ENCODE measurements around the gene ZFAND2A. TPM values are rescaled to one million over a fixed set of nuclear protein-coding genes. Genes with fewer than 3 reads are reported as not detected.
A peak's percentile ranks its signal among the peaks of the same experiment; 100 is the strongest.

ZFAND2A gene
- total RNA-seq, 1 experiment from 2014 or later: 28.4 TPM

DNA sequence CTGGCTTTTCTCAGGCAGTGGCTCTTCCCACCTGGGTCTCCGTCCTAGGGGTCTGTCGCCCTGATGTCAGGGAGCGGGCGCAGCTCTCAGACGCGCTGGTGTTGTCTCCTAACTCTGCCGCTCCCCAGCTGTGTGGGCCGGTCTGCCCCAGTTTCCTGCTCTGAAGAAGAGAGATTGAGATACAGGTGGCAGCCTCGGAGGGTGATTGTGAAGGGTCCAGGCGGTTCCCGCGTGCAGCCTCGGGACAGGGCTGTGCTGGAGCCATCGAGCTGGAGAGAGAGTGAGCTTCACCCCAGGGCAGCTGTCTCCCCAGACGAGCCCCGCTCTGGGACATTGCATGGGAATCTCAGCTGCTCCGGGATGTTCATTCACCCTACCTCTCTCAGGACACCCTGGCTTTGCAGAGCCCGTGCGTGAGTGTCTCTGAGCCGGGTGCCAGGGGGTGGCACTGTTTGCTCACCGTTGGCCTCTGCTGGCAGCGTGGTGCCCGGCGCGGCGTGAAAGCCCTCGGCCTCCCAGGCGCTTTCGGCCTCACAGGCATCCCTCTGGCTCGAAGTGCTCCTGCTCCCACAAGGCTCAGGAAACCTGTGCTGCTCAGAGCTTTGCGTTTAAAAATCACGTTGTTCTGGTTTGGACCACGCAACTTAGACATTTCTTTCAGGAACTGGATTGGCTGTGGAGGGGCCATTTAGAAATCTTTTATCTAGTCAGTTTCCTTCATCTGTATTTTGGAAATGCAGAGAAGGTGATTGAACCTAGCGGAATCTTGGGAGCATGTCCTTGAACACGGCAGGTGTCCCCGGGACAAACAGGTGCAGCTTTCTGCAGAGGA, 33.8 kb upstream of the ZFAND2A start:
- intact Hi-C loops (cut with micrococcal nuclease): loop anchor here (1.0 to 2.0 kb wide), 2 partner anchors 219 to 238 kb away; no protein-coding TSS in a partner anchor
- ATAC-seq: peak; percentile 90
- no peaks in the 10 kb centered on the region for H3K9me3 ChIP-seq (ENCODE audit: low read length)
- H3K4me2 ChIP-seq (ENCODE audit: low read length): peak overlapping the region; percentile 60
- H3K9me2 ChIP-seq (replicated peaks; ENCODE audit: low read length): no peaks in the 10 kb centered on the region
- H3K4me3 ChIP-seq (ENCODE audit: low read length): peak overlapping the region; percentile 28; the same call in 1 of the 2 replicates
- no peaks in the 10 kb centered on the region for H4K20me1 ChIP-seq (ENCODE audit: low read length)
- H3F3A ChIP-seq (ENCODE audit: low read length, unreplicated experiment): no peaks in the 10 kb centered on the region
- BruUV-seq (replicated peaks): no TSS peak
- H2AFZ ChIP-seq (ENCODE audit: low read length): peak overlapping the region; percentile 69
- H3K27me3 ChIP-seq (ENCODE audit: low read length): no peaks in the 10 kb centered on the region
- ChIA-PET CTCF (interaction anchor here (0.5 to 0.6 kb wide), 2 partner anchors 17 to 226 kb away, joined by 5 to 6 read pairs; no protein-coding TSS in a partner anchor), POLR2A (ENCODE audit: unreplicated experiment) (no interaction called here)
- H3K9ac ChIP-seq (ENCODE audit: low read length): no peak overlapping the region
- no peak overlapping the region for H3K27ac ChIP-seq (ENCODE audit: low read length)
- H3K4me1 ChIP-seq (ENCODE audit: insufficient read depth, low read length): peaks cover 10% of the 10 kb centered on the region; the same call in 1 of the 2 replicates
- no peaks in the 10 kb centered on the region for H3K36me3 ChIP-seq (ENCODE audit: low read depth, low read length)
- TF ChIP-seq, protein P1, sequence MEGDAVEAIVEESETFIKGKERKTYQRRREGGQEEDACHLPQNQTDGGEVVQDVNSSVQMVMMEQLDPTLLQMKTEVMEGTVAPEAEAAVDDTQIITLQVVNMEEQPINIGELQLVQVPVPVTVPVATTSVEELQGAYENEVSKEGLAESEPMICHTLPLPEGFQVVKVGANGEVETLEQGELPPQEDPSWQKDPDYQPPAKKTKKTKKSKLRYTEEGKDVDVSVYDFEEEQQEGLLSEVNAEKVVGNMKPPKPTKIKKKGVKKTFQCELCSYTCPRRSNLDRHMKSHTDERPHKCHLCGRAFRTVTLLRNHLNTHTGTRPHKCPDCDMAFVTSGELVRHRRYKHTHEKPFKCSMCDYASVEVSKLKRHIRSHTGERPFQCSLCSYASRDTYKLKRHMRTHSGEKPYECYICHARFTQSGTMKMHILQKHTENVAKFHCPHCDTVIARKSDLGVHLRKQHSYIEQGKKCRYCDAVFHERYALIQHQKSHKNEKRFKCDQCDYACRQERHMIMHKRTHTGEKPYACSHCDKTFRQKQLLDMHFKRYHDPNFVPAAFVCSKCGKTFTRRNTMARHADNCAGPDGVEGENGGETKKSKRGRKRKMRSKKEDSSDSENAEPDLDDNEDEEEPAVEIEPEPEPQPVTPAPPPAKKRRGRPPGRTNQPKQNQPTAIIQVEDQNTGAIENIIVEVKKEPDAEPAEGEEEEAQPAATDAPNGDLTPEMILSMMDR (conservative IDR thresholded peaks at IDR 0.05; ENCODE audit: low read depth, low read length): peak; percentile 83
- no peak for TF ChIP-seq EZH2 (IDR thresholded peaks at IDR 0.05; ENCODE audit: low read length, unreplicated experiment)
- no peaks in the 10 kb centered on the region for H3K79me2 ChIP-seq (ENCODE audit: low read length)
- DNase-seq: peak; percentile 77

DNA sequence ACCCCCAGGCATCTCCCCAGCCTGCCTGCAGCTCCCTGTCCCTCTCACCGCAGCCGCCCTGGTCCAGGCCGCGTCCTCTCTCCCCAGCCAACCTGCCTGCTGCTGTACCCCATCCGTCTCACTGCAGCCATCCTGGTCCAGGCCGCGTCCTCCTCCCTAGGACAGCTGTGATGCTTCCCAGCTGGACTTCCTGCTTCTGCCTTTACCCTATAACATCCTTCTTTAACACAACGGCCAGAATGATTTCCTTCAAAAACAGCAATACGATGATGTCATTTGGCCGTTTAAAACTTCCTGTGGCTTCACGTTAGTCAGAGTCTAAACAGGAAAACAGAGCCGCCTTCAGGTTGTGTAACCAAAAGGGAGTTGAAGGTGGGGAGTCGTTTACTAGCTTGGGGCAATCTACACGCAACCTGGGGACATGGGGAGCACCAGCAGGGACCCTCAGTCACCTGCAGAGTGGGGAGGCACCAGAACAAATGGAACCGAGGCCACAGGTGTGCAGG, 32.2 kb upstream of the ZFAND2A start:
- POLR2A ChIA-PET (ENCODE audit: unreplicated experiment): interaction anchor here (0.6 kb wide), 1 partner anchor 285 kb away, joined by 7 read pairs; no protein-coding TSS in a partner anchor
- Histone ChIP-seq H2AFZ (ENCODE audit: low read length) (no peak overlapping the region), H3K27ac (ENCODE audit: low read length) (no peak overlapping the region), H3K4me3 (ENCODE audit: low read length) (no peak overlapping the region), H3K9me3 (ENCODE audit: low read length) (no peaks in the 10 kb centered on the region), H3K4me2 (ENCODE audit: low read length) (no peak overlapping the region), H3K9ac (ENCODE audit: low read length) (no peak overlapping the region), H3K79me2 (ENCODE audit: low read length) (no peaks in the 10 kb centered on the region), H4K20me1 (ENCODE audit: low read length) (no peaks in the 10 kb centered on the region), H3F3A (ENCODE audit: low read length, unreplicated experiment) (no peaks in the 10 kb centered on the region), H3K4me1 (ENCODE audit: insufficient read depth, low read length) (peaks cover 7% of the 10 kb centered on the region; the same call in 1 of the 2 replicates), H3K36me3 (ENCODE audit: low read depth, low read length) (no peaks in the 10 kb centered on the region), H3K9me2 (replicated peaks; ENCODE audit: low read length) (no peaks in the 10 kb centered on the region), H3K27me3 (ENCODE audit: low read length) (peaks cover 1% of the 10 kb centered on the region; the same call in 1 of the 2 replicates)
- ATAC-seq: peak; percentile 48
- TF ChIP-seq, protein P1 (conservative IDR thresholded peaks at IDR 0.05; ENCODE audit: low read depth, low read length): peak; percentile 47
- no peak for TF ChIP-seq EZH2 (IDR thresholded peaks at IDR 0.05; ENCODE audit: low read length, unreplicated experiment)
- intact Hi-C loops (cut with micrococcal nuclease): no loop called here
- BruUV-seq (replicated peaks): no TSS peak
- DNase-seq: peak; percentile 76
- CTCF ChIA-PET: interaction anchor here (0.5 to 1.2 kb wide), 4 partner anchors 15 to 356 kb away, joined by 3 to 10 read pairs (median 5); no protein-coding TSS in a partner anchor
